HEK293 (cell line): ENCODE results near the gene CCDC102B.

Experiments used
- CTCF ChIA-PET: fragments of 350-600 bp; formaldehyde crosslinking; extraction: SDS; loops from one replicate; lab custom pipeline; 2021; ENCODE audit warnings: antibody characterized with exemption; lab: Yijun Ruan, JAX
- POLR2A ChIA-PET: fragments of 300-600 bp; formaldehyde crosslinking; extraction: SDS; loops from one replicate; lab custom pipeline; 2020; ENCODE audit warnings: antibody characterized with exemption, inconsistent platforms; lab: Yijun Ruan, JAX
- H3K27ac ChIP-seq: fragments of 200-500 bp; sonication (Bioruptor generic); 2 replicates; pipeline ENCODE4 v1.5.1; 2014; ENCODE audit warnings: low read depth, low read length, control low read depth, inconsistent platforms; ENCODE audit errors: extremely low read depth
- H3K36me3 ChIP-seq, 2 experiments: fragments of 200-500 bp in 1 of 2; sonication (Bioruptor generic) in 1 of 2; 1 replicate in 1 of 2; 2 replicates in 1 of 2; pipeline ENCODE4 v1.5.1; 2014 to 2017; ENCODE audit warnings: inconsistent platforms in 2 of 2, low read length in 2 of 2; ENCODE audit not compliant: control insufficient read depth in 2 of 2, insufficient read depth in 1 of 2
- H3K4me1 ChIP-seq: fragments of 200-500 bp; sonication (Bioruptor generic); 2 replicates; pipeline ENCODE4 v1.5.1; 2014; ENCODE audit warnings: mild to moderate bottlenecking, low read length, inconsistent platforms; ENCODE audit not compliant: control insufficient read depth, insufficient read depth
- H3K4me3 ChIP-seq: 2 replicates; pipeline ENCODE4 v1.5.1; 2011; ENCODE audit warnings: low read depth, mild to moderate bottlenecking, control low read depth, low read length, moderate library complexity
- H3K9me3 ChIP-seq: fragments of 200-500 bp; sonication (Bioruptor generic); 2 replicates; pipeline ENCODE4 v1.5.1; 2014; ENCODE audit warnings: low read depth, low read length, inconsistent platforms; ENCODE audit not compliant: control insufficient read depth, insufficient read depth
- HOXD13 ChIP-seq: sonication (generic); formaldehyde crosslinking; IDR thresholded peaks from 2 replicates; pipeline ENCODE4 v1.8.0; 2022; ENCODE audit warnings: missing genetic modification reagents, borderline replicate concordance
- IKZF3 ChIP-seq: fragments of 450-650 bp; IDR thresholded peaks from 2 replicates; pipeline ENCODE4 v1.5.0; 2018; ENCODE audit warnings: missing biosample characterization, mild to moderate bottlenecking, missing genetic modification characterization, moderate library complexity
- PRDM1 ChIP-seq: fragments of 450-650 bp; formaldehyde crosslinking; IDR thresholded peaks from 2 replicates; pipeline ENCODE4; 2016; ENCODE audit warnings: missing biosample characterization, missing genetic modification characterization
- PRDM4 ChIP-seq: fragments of 450-650 bp; formaldehyde crosslinking; IDR thresholded peaks from 2 replicates; pipeline ENCODE4 v1.5.1; 2017; ENCODE audit warnings: missing biosample characterization, missing genetic modification characterization
- ZNF112 ChIP-seq: fragments of 450-650 bp; formaldehyde crosslinking; IDR thresholded peaks from 2 replicates; pipeline ENCODE4 v1.5.0; 2017; ENCODE audit warnings: missing biosample characterization, missing genetic modification characterization
- ZNF18 ChIP-seq: fragments of 450-650 bp; formaldehyde crosslinking; IDR thresholded peaks from 2 replicates; pipeline ENCODE4 v1.5.1; 2016; ENCODE audit warnings: missing biosample characterization, missing genetic modification characterization
- ZNF214 ChIP-seq: fragments of 450-650 bp; formaldehyde crosslinking; IDR thresholded peaks from 2 replicates; pipeline ENCODE4 v1.5.1; 2017; ENCODE audit warnings: missing biosample characterization, mild to moderate bottlenecking, missing genetic modification characterization, borderline replicate concordance
- ZNF266 ChIP-seq: fragments of 450-650 bp; formaldehyde crosslinking; IDR thresholded peaks from 2 replicates; pipeline ENCODE4 v1.5.1; 2016; ENCODE audit warnings: missing biosample characterization, missing genetic modification characterization, low read depth
- ZNF350 ChIP-seq: fragments of 450-650 bp; formaldehyde crosslinking; IDR thresholded peaks from 2 replicates; pipeline ENCODE4 v1.5.0; 2017; ENCODE audit warnings: missing biosample characterization, mild to moderate bottlenecking, missing genetic modification characterization
- ZNF423 ChIP-seq: fragments of 450-650 bp; formaldehyde crosslinking; IDR thresholded peaks from 2 replicates; pipeline ENCODE4 v1.5.1; 2016; ENCODE audit warnings: missing biosample characterization, missing genetic modification characterization
- ZNF426 ChIP-seq: fragments of 450-650 bp; formaldehyde crosslinking; IDR thresholded peaks from 2 replicates; pipeline ENCODE4 v1.5.1; 2017; ENCODE audit warnings: missing biosample characterization, missing genetic modification characterization, mild to moderate bottlenecking, inconsistent platforms, moderate library complexity
- ZNF549 ChIP-seq: fragments of 450-650 bp; IDR thresholded peaks from 2 replicates; pipeline ENCODE4 v1.5.1; 2018; ENCODE audit warnings: missing biosample characterization, missing genetic modification characterization, mild to moderate bottlenecking, inconsistent platforms, moderate library complexity
- ZNF560 ChIP-seq: fragments of 450-650 bp; formaldehyde crosslinking; IDR thresholded peaks from 2 replicates; pipeline ENCODE4 v1.5.1; 2017; ENCODE audit warnings: missing biosample characterization, missing genetic modification characterization, borderline replicate concordance
- ZNF654 ChIP-seq: fragments of 450-650 bp; formaldehyde crosslinking; IDR thresholded peaks from 2 replicates; pipeline ENCODE4 v1.5.1; 2016; ENCODE audit warnings: low read depth, missing biosample characterization, missing genetic modification characterization
- ZNF701 ChIP-seq: fragments of 450-650 bp; formaldehyde crosslinking; IDR thresholded peaks from 2 replicates; pipeline ENCODE4 v1.5.1; 2016; ENCODE audit warnings: missing biosample characterization, missing genetic modification characterization
- ZNF768 ChIP-seq: fragments of 450-650 bp; formaldehyde crosslinking; IDR thresholded peaks from 2 replicates; pipeline ENCODE4 v1.5.1; 2018; ENCODE audit warnings: missing biosample characterization, mild to moderate bottlenecking, missing genetic modification characterization
- ZNF776 ChIP-seq: fragments of 450-650 bp; formaldehyde crosslinking; IDR thresholded peaks from 2 replicates; pipeline ENCODE4 v1.5.0; 2017; ENCODE audit warnings: missing biosample characterization, missing genetic modification characterization, borderline replicate concordance
- ZNF792 ChIP-seq: fragments of 450-650 bp; formaldehyde crosslinking; IDR thresholded peaks from 2 replicates; pipeline ENCODE4 v1.5.1; 2016; ENCODE audit warnings: missing biosample characterization, missing genetic modification characterization
- TF ChIP-seq, protein P1 (sequence below): fragments of 450-650 bp; formaldehyde crosslinking; IDR thresholded peaks from 2 replicates; pipeline ENCODE4 v1.5.1; 2016; ENCODE audit warnings: missing biosample characterization, missing genetic modification characterization
- TF ChIP-seq, protein P2 (sequence below): fragments of 450-650 bp; formaldehyde crosslinking; IDR thresholded peaks from 2 replicates; pipeline ENCODE4 v1.5.0; 2017; ENCODE audit warnings: missing biosample characterization, missing genetic modification characterization, borderline replicate concordance

Gene CCDC102B

GRCh38 chr18:69085951-69086350 is 288.1 kb downstream of the CCDC102B start:
- no peaks in the 10 kb centered on the region for H3K36me3 ChIP-seq
- H3K9me3 ChIP-seq, result no peaks in the 10 kb centered on the region
- TF ChIP-seq, protein P1, sequence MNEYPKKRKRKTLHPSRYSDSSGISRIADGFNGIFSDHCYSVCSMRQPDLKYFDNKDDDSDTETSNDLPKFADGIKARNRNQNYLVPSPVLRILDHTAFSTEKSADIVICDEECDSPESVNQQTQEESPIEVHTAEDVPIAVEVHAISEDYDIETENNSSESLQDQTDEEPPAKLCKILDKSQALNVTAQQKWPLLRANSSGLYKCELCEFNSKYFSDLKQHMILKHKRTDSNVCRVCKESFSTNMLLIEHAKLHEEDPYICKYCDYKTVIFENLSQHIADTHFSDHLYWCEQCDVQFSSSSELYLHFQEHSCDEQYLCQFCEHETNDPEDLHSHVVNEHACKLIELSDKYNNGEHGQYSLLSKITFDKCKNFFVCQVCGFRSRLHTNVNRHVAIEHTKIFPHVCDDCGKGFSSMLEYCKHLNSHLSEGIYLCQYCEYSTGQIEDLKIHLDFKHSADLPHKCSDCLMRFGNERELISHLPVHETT (tag by site-specific recombination), result no peak
- TF ChIP-seq ZNF350 (tag by site-specific recombination) (no peak), ZNF214 (tag by site-specific recombination) (no peak), ZNF18 (tag by site-specific recombination) (no peak), HOXD13 (CRISPR knock-in tag) (no peak), IKZF3 (tag by site-specific recombination) (no peak), ZNF549 (no peak)
- TF ChIP-seq, protein P2, sequence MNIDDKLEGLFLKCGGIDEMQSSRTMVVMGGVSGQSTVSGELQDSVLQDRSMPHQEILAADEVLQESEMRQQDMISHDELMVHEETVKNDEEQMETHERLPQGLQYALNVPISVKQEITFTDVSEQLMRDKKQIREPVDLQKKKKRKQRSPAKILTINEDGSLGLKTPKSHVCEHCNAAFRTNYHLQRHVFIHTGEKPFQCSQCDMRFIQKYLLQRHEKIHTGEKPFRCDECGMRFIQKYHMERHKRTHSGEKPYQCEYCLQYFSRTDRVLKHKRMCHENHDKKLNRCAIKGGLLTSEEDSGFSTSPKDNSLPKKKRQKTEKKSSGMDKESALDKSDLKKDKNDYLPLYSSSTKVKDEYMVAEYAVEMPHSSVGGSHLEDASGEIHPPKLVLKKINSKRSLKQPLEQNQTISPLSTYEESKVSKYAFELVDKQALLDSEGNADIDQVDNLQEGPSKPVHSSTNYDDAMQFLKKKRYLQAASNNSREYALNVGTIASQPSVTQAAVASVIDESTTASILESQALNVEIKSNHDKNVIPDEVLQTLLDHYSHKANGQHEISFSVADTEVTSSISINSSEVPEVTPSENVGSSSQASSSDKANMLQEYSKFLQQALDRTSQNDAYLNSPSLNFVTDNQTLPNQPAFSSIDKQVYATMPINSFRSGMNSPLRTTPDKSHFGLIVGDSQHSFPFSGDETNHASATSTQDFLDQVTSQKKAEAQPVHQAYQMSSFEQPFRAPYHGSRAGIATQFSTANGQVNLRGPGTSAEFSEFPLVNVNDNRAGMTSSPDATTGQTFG (tag by site-specific recombination), result no peak
- CTCF ChIA-PET, result interaction anchor here (0.7 to 1.6 kb wide), 3 partner anchors 14 to 232 kb away, joined by 4 to 7 read pairs (median 6); no protein-coding TSS in a partner anchor
- H3K4me3 ChIP-seq, result no peak overlapping the region
- H3K27ac ChIP-seq, result no peak overlapping the region
- POLR2A ChIA-PET, result no interaction called here
- H3K4me1 ChIP-seq, result no peaks in the 10 kb centered on the region

- TF ChIP-seq ZNF776 (tag by site-specific recombination) (no peak), ZNF768 (no peak), ZNF423 (tag by site-specific recombination) (no peak), ZNF426 (tag by site-specific recombination) (no peak), ZNF654 (no peak), ZNF266 (tag by site-specific recombination) (no peak), ZNF701 (tag by site-specific recombination) (no peak), ZNF112 (no peak)
- no peaks in the 10 kb centered on the region for H3K36me3 ChIP-seq
- no peak overlapping the region for H3K4me3 ChIP-seq
- no peaks in the 10 kb centered on the region for H3K4me1 ChIP-seq
- H3K9me3 ChIP-seq, result no peaks in the 10 kb centered on the region
- ChIA-PET CTCF (no interaction called here), POLR2A (no interaction called here)
- no peak overlapping the region for H3K27ac ChIP-seq
Observed at GRCh38 chr18:69088973-69089372, 291.1 kb downstream of the CCDC102B start.

- Histone ChIP-seq H3K4me3 (no peak overlapping the region), H3K9me3 (no peaks in the 10 kb centered on the region), H3K27ac (no peak overlapping the region), H3K4me1 (no peaks in the 10 kb centered on the region), H3K36me3 (no peaks in the 10 kb centered on the region)
- POLR2A ChIA-PET, result no interaction called here
- TF ChIP-seq PRDM1 (no peak), PRDM4 (no peak), ZNF560 (tag by site-specific recombination) (no peak), ZNF792 (no peak)
- CTCF ChIA-PET, result no interaction called here
Observed at GRCh38 chr18:69097349-69097748, 299.5 kb downstream of the CCDC102B start.
